Right cardiac atrium (tissue), 5 donors: ENCODE data around the gene MFGE8. TPM values are rescaled to one million over a fixed set of nuclear protein-coding genes. Genes with fewer than 3 reads are reported as not detected.
A peak's percentile ranks its signal among the peaks of the same experiment; 100 is the strongest.

Source experiments
- ATAC-seq, 2 donors: fragments of 200-7000 bp; cut with Tn5 transposase; one replicate each; pipeline versions ENCODE4 v1.8.0 to v1.9.1; 2020; ENCODE audit warnings: moderate library complexity in 2 of 2, mild to moderate bottlenecking in 1 of 2
- DNase-seq, 3 donors: peaks; one replicate each; pipeline ENCODE4 v3.0.0-alpha.2; 2020
- H3K27ac ChIP-seq: one replicate; pipeline ENCODE4 v1.5.1; 2013; ENCODE audit warnings: mild to moderate bottlenecking, low read length, control low read depth, moderate library complexity
- H3K27me3 ChIP-seq: one replicate; pipeline ENCODE4 v1.6.1; 2013; ENCODE audit not compliant: control insufficient read depth, insufficient read depth
- H3K4me1 ChIP-seq: one replicate; pipeline ENCODE4 v1.6.1; 2013; ENCODE audit warnings: low read length; ENCODE audit not compliant: control insufficient read depth, insufficient read depth
- H3K4me3 ChIP-seq: one replicate; pipeline ENCODE4 v1.5.1; 2013; ENCODE audit warnings: low read length, control low read depth
- H3K9me3 ChIP-seq: one replicate; pipeline ENCODE4 v1.6.1; 2013; ENCODE audit warnings: low read length; ENCODE audit not compliant: control insufficient read depth
- WGBS: extraction: QIAGEN DNeasy Blood & Tissue Kit; methylation state at CpG from one replicate; pipeline ENCODE4 v1.1.7; 2013; 5-methylcytosine and 5-hydroxymethylcytosine counted together
- intact Hi-C, 4 donors: fragments of 100-400 bp; cut with DNase I; formaldehyde crosslinking; loops; one replicate each; pipeline versions ENCODE4 v1.11.0 to v1.14.0; 2022 to 2023
- polyA plus RNA-seq: library from polyadenylated mRNA; stranded (reverse); fragments of 200-250 nt; gene quantifications from one replicate; pipeline ENCODE4 v1.2.3, GENCODE V29; 2013
- total RNA-seq, 4 donors: library from RNA; stranded (reverse); fragmentation: NEBNext Ultra II Directional; extraction: Animal tissue kit (Norgen Biotek cat#: 25700); gene quantifications; one replicate each; pipeline ENCODE4 v1.2.1, GENCODE V29; 2021
- donor health status: healthy with polysubstance abuse.
- donor health status: DM: no; HTN: yes; CAD: no.
- donor health status: DM: no; HTN: no; CAD: no.
- donor health status: DM: no; HTN: yes; CAD: no; lungs with severe emphysema.
- donor health status: DM: yes; HTN: yes; CAD: no.

The MFGE8 gene
- total and polyA plus RNA-seq, 5 donors = 200 to 347 (median 284) TPM

DNA sequence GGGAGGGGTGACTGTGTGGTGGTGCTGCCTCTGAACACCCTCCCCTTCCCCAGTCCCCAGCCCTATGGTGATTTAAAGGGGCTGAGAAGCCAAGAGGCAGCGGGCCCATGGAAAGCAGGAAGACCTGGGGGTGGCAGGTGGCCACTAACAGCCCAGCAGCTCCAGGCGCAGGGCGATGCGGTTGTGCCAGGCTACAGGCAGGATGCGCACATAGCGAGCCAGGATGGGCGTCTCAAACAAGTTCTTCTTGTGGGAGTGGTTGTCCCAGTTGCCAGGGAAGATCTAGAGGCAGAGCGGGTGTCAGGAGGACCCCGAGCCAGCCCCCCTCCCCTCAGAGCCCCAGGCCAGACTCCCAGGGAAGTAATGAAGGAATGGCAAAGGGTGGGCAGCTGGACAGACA, 13.9 kb downstream of the MFGE8 start:
- H3K4me1 ChIP-seq = peaks cover 6% of the 10 kb centered on the region
- ATAC-seq (no peak), DNase-seq (no peak)
- 91% methylated on average over 9 of the region's 9 CpGs for WGBS
- H3K4me3 ChIP-seq = no peak overlapping the region
- H3K27me3 ChIP-seq = no peaks in the 10 kb centered on the region
- intact Hi-C loops = no loop called here
- H3K9me3 ChIP-seq = no peaks in the 10 kb centered on the region
- H3K27ac ChIP-seq = no peak overlapping the region

DNA sequence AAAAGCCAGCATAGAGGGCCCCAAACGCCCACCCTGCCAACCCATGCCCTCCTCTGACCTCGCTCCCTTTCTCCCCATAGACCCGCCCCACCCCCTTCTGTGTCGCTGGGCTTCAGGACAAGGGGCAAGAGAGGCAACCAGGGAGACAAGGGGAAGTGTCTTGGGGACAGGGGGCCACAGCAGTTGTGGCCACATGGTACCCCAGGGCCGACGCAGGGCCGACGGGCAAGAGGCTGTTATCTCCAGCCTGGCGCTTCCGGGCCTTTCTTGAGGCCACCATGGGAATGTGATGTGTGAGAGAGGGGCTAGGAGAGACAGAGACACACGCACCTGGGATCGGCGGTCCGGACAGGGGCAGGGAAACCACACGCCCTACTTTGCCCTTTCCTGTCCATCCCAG, 14.4 kb downstream of the MFGE8 start:
- no peaks in the 10 kb centered on the region for H3K9me3 ChIP-seq
- H3K27me3 ChIP-seq = no peaks in the 10 kb centered on the region
- ATAC-seq (no peak), DNase-seq (no peak)
- H3K27ac ChIP-seq = no peak overlapping the region
- intact Hi-C loops = no loop called here
- no peak overlapping the region for H3K4me3 ChIP-seq
- H3K4me1 ChIP-seq = peaks cover 6% of the 10 kb centered on the region
- WGBS = 85% methylated on average over 15 of the region's 15 CpGs

DNA sequence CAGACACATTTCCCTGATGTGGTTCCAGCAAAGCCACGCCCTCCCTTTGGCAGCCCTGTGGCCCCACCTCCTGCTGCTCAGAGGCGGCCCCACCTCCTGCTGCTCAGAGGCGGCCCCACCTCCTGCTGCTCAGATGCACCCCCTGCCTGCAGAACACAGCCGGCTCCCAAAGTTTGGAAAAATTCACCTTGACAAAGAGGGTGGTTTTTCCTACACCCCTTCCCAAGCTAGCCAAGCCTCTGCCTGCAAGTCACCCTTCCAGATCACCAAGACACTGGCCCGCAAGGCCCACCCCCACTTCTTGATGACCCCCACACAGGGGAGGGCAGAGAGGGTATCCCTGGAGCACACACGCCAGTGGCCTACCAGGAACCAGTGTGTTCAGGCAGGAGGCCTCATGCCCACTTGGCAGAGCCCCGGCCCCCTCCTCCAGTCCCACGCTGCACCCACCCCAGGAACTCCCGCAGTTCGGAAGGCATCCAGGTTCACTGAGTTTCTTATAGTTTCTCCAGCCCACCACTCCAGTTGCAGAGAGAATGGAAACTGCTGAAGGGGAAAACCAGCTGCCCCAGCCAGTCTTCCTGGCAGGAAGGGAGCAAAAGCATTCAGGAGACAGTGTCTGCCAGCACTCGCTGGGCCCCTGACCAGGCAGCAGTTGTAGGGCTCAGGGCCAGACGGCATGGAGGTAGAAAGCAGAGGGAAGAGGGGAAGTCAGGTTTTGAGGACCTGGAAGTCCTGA, 15.6 kb downstream of the MFGE8 start:
- ATAC-seq (peak; percentile 80 to 94), DNase-seq (peak; percentile 86 to 96 (median 94))
- Histone ChIP-seq H3K27me3 (no peaks in the 10 kb centered on the region), H3K4me3 (no peak overlapping the region), H3K27ac (peak overlapping the region; percentile 69), H3K4me1 (peaks cover 6% of the 10 kb centered on the region), H3K9me3 (no peaks in the 10 kb centered on the region)
- WGBS = 27% methylated on average over 12 of the region's 12 CpGs
- intact Hi-C loops = no loop called here

DNA sequence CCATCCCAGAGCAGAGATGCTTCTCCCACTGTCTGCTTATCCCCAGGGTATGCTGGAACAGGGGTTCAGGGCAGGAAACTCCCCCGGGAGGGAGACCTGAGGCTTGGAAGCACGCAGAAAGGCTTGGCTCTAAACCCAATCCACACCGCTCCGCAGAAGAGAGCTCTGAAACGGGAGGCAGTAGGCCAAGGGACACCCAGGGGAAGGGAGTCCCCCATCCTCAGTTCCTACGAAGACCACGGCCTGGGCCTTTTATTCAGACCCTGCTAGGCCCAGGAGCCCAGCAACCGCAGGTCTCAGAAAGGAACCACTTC, 16.1 kb downstream of the MFGE8 start:
- Histone ChIP-seq H3K4me1 (peaks cover 6% of the 10 kb centered on the region), H3K27me3 (no peaks in the 10 kb centered on the region), H3K27ac (no peak overlapping the region), H3K9me3 (no peaks in the 10 kb centered on the region), H3K4me3 (no peak overlapping the region)
- 10% methylated on average over 8 of the region's 8 CpGs for WGBS
- ATAC-seq = no peak
- DNase-seq = no peak
- intact Hi-C loops = no loop called here

DNA sequence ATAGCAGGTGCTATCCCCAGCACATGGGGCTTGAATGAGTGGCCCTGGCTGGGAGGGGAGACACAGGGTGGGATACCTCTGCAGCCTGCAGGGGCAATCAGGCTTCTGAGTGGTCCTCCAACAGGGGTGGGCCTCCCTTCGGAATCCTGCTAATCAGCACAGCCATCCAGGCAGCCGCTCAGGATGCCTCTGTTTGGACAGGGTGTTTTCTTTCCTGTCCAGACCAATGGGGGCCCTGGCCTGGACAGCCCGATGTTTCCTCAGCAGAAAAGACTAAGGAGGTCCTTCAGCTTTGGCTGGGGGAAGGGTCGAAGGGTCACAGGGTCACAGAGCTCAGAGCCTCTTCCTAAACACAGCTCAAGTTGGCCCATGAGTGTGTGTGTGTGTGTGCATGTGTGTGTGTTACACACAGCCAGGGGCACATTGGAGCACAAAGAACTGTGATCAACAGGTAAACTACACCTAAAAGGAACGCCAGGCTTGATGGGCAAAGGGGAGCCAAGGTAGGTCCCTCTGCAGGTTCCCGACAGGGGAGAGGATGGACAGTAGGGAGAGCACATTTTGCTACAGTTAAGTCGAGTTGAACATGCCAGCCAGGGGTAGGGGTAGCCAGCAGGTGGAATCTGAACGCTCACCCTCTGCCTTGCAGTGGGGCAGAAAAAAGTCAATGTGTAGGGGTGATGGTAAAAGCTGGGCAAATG, 16.7 kb downstream of the MFGE8 start:
- ATAC-seq = peak; percentile 7 to 26
- H3K4me1 ChIP-seq = peaks cover 6% of the 10 kb centered on the region
- no peaks in the 10 kb centered on the region for H3K9me3 ChIP-seq
- WGBS = 65% methylated on average over 8 of the region's 8 CpGs
- no peak overlapping the region for H3K27ac ChIP-seq
- intact Hi-C loops = no loop called here
- DNase-seq = peak in 1 of 3 donors; percentile 68
- H3K27me3 ChIP-seq = no peaks in the 10 kb centered on the region
- no peak overlapping the region for H3K4me3 ChIP-seq

DNA sequence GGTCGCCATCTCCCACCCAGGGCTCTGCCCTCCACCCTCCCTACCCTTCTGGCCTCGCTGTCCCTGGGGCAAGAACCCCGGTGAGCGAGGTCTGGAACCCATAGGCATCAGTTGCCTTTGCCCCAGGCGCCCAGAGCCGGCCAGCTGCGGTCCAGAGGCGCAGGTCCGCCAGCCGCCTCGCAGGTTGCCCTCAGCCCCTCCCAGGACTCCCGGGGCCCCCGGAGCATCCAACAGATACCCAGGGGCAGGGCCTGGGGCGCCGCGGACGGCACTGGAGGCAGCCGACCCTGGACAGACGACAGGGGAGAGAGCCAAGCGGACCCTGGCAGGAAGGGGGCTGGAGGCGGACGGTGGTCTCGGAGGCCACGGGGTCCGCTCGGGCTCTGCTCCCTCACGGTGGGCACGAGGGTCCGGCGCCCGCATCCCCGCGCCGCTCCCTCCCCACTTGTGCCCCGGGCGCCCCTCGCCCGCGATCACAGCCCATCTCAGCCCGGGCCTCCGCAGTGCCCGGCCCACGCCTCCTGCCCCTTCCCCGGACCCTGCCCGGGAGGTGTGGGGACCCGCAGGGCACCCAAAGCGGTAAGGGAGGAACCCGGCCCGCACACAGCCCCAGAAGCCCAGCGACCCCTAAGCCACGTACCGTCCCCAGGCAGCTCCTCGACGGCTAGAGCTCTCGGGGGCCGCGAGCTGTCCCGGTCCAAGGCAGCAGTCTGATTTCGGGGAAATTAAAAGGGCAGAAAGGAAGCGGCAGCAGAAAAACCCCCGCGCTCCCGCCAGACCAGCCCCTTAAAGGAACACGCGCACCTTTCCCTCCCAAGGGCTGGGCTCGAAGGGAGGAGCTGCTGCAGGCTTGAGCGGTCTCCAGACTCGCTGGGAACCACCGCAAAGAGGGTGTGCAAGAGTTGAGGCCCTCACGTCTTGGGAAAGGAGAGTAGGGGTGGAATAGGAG, 18.1 kb downstream of the MFGE8 start, which contains the start of gene HAPLN3:
Gene HAPLN3 (minus strand): TSS at position 726 of the 949 bp plus-strand sequence. CDS start 8,246 bp downstream, outside the sequence.
- no peaks in the 10 kb centered on the region for H3K27me3 ChIP-seq
- peaks cover 6% of the 10 kb centered on the region for H3K4me1 ChIP-seq
- intact Hi-C loops = no loop called here
- ATAC-seq = peak in 1 of 2 donors; percentile 24
- WGBS = 2% methylated on average over 70 of the region's 70 CpGs
- H3K9me3 ChIP-seq = no peaks in the 10 kb centered on the region
- H3K27ac ChIP-seq = no peak within 1 kb of the TSS
- peak within 1 kb of the TSS; percentile 40 for H3K4me3 ChIP-seq
- DNase-seq = no peak

DNA sequence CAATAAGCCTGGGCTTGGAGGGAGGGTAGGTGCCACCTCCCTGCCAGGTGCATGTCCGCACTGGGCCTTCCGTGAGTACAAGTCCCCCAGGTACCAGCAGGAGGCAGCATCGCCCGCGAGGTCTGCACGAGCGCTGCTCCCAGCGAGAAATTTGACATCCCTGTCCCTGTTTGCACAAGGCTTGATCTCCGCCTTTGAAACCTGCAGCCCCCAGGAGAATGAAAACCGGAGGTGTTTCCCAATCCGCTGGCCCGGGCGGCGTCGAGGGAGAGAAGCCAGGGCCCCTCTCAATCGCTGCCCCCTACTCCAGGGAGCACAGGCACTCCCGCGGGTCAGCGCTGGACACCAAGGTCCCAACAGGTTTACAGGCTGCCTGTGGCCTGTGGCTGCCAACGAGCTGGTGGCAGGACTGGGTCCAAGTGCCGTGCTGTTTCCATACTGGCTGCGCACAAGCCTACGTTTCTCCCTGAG, 18.8 kb downstream of the MFGE8 start:
- peak in 1 of 2 donors; percentile 23 for ATAC-seq
- Histone ChIP-seq H3K9me3 (no peaks in the 10 kb centered on the region), H3K27ac (no peak overlapping the region), H3K4me1 (peaks cover 6% of the 10 kb centered on the region), H3K4me3 (no peak overlapping the region), H3K27me3 (no peaks in the 10 kb centered on the region)
- intact Hi-C loops = no loop called here
- peak in 2 of 3 donors; percentile 76 to 80 for DNase-seq
- 4% methylated on average over 23 of the region's 23 CpGs for WGBS

DNA sequence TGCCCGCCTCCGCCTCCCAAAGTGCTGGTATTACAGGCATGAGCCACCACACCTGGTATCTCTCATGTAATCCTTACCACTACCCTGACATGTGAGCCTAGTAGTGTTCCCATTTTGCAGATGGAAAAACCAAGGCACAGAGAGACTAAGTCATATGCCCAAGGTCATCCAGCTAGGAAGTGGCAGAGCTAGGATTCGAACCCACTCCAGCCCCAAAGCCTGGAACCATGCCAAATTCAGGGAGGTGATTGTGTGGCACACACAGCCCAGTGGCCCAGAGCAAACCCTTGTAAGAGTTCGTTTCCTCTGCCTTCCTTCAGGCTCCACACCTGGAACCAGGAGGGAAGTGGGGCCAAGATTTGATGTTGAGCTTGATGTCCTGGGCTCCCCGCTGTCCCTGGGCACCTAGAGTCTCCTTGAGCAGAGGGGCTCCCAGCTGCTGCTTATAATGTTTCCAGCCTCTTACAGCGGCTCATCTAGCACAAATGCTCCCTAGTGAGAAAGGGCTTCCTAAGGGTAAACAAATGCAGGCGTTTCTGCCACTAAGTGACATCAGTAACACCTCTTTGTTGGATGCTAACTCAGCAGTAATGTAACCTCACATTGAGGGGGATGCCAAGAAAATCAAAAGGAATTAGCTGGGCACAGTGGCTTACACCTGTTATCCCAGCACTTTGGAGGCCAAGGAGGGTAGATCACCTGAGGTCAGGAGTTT, 21.5 kb downstream of the MFGE8 start:
- no peak for DNase-seq
- no peak for ATAC-seq
- intact Hi-C loops = no loop called here
- Histone ChIP-seq H3K4me3 (no peak overlapping the region), H3K9me3 (no peaks in the 10 kb centered on the region), H3K27ac (no peak overlapping the region), H3K27me3 (no peaks in the 10 kb centered on the region), H3K4me1 (peaks cover 3% of the 10 kb centered on the region)
- 78% methylated on average over 7 of the region's 7 CpGs for WGBS

DNA sequence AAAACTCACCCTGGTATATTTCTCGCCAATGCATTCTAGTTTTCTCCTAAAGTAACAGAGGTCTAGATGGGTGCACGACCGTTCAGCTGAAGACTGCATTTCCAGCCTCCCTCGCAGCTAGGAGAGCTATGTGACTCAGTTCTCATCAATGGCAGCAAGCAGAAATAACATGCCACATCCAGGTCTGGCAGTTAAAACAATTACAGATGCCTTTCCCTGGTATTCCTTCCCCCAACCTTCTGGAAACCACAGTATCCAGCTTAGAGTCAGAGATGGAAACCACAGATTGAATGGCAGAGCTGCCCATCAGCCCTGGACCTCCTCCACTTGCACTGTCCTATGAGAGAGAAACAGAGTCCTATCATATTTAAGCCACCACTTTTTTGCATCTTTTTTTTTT, 22.7 kb downstream of the MFGE8 start:
- WGBS = 88% methylated on average over 4 of the region's 4 CpGs
- no peak overlapping the region for H3K4me3 ChIP-seq
- intact Hi-C loops = no loop called here

DNA sequence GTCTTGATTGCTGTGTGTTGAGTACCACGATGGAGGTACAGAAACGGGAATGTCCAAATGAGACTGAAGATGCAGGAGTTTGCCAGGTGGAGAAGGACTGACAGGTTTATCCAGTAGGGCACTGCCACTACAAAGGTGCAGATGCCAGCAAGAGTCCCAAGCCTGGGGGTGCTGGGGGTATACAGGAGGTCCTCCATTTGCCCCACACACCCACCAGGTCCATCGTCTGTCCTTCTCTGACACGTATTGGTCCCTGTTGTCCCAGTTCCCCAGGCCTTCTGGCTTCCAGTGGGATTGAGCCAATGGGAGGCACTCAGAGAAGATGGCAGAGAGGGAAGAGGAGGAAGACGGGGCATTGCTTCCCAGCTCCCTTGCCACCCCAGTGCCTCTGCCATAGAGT, 24.5 kb downstream of the MFGE8 start:
- intact Hi-C loops = no loop called here
- WGBS = 91% methylated on average over 5 of the region's 5 CpGs
- Histone ChIP-seq H3K27me3 (no peaks in the 10 kb centered on the region), H3K4me3 (no peak overlapping the region), H3K4me1 (no peaks in the 10 kb centered on the region), H3K9me3 (no peaks in the 10 kb centered on the region), H3K27ac (no peak overlapping the region)
- DNase-seq (no peak), ATAC-seq (no peak)

More for the DNA sequence above, 22.7 kb downstream of the MFGE8 start:
- no peaks in the 10 kb centered on the region for H3K27me3 ChIP-seq
- H3K9me3 ChIP-seq = no peaks in the 10 kb centered on the region
- ATAC-seq (no peak), DNase-seq (no peak)
- H3K4me1 ChIP-seq = no peaks in the 10 kb centered on the region
- no peak overlapping the region for H3K27ac ChIP-seq
